Measurements from ENCODE around the gene MGAT5.
A peak's percentile ranks its signal among the peaks of the same experiment; 100 is the strongest.

The MGAT5 gene

GRCh38 chr2:134257509-134257908, 3.6 kb downstream of the MGAT5 start:
- no peak for DNase-seq

GRCh38 chr2:134257965-134258683, 4.3 kb downstream of the MGAT5 start:
- no peak for DNase-seq

- DNase-seq, result peak; percentile 76
Measured at GRCh38 chr2:134258684-134259388, 5.0 kb downstream of the MGAT5 start.

GRCh38 chr2:134259571-134259970, 5.7 kb downstream of the MGAT5 start:
- no peak for DNase-seq

GRCh38 chr2:134259994-134260393, 6.1 kb downstream of the MGAT5 start:
- DNase-seq, result no peak

GRCh38 chr2:134260713-134261112, 6.8 kb downstream of the MGAT5 start:
- no peak for DNase-seq

GRCh38 chr2:134261398-134262131, 7.7 kb downstream of the MGAT5 start:
- DNase-seq, result no peak

GRCh38 chr2:134262684-134263083, 8.8 kb downstream of the MGAT5 start:
- DNase-seq, result no peak

GRCh38 chr2:134268265-134268664, 14.4 kb downstream of the MGAT5 start:
- DNase-seq, result no peak

GRCh38 chr2:134269230-134269629, 15.4 kb downstream of the MGAT5 start:
- no peak for DNase-seq

GRCh38 chr2:134269972-134270735, 16.3 kb downstream of the MGAT5 start:
- DNase-seq, result no peak

GRCh38 chr2:134271758-134272157, 17.9 kb downstream of the MGAT5 start:
- DNase-seq, result no peak

GRCh38 chr2:134272806-134273205, 18.9 kb downstream of the MGAT5 start:
- DNase-seq, result no peak

- no peak for DNase-seq
Measured at GRCh38 chr2:134273256-134273983, 19.5 kb downstream of the MGAT5 start.

GRCh38 chr2:134274121-134274520, 20.2 kb downstream of the MGAT5 start:
- no peak for DNase-seq

- DNase-seq, result no peak
Measured at GRCh38 chr2:134275058-134275862, 21.4 kb downstream of the MGAT5 start.

- no peak for DNase-seq
Measured at GRCh38 chr2:134276381-134277172, 22.7 kb downstream of the MGAT5 start.

GRCh38 chr2:134277223-134277622, 23.4 kb downstream of the MGAT5 start:
- no peak for DNase-seq

- no peak for DNase-seq
Measured at GRCh38 chr2:134278553-134278952, 24.7 kb downstream of the MGAT5 start.

GRCh38 chr2:134279417-134279816, 25.5 kb downstream of the MGAT5 start:
- no peak for DNase-seq

- no peak for DNase-seq
Measured at GRCh38 chr2:134280231-134280630, 26.4 kb downstream of the MGAT5 start.
